Medulla oblongata (tissue), 1 donor: ENCODE results near the gene OR2L13.
"Not testable (repeated sequence)": the region's sequence is repeated elsewhere in the genome, so short reads cannot be mapped to it uniquely, and the experiment has no call there.

Experiments used
- DNase-seq: peaks from one replicate; pipeline ENCODE4 v3.0.0-alpha.2; 2015; ENCODE audit errors: extremely low spot score

OR2L13 gene

GRCh38 chr1:248094884-248095283 is at the start of gene OR2L13:
TSS of gene OR2L13 (plus strand) at chr1:248095184. CDS start at chr1:248099376, 4,192 bp downstream.
- DNase-seq = no peak

- no peak for DNase-seq
Measured at GRCh38 chr1:248045209-248045608, 49.8 kb upstream of the OR2L13 start.

DNA sequence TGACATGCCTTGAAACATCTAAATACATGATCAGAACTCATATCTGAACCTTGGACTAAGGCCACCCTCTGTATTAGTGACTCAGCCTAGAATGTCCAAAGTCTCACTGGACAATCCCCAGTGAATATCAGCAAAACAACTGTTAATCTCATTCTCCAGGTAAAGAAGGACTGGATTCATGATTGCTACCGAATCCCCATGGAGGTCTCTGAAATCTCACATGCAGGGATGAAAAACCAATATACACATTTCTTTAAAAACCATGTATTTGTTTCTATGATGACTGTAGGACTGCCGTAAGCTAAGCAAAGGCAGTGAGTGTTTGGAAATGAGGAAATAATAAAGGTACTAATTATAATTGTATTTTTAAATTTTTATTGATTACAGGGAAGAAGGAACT is 48.4 kb upstream of the OR2L13 start, which contains the start of gene OR2L3:
Gene OR2L3, plus strand, starts transcription at position 301 of the 400 bp plus-strand sequence. CDS start 13,846 bp downstream, outside the sequence.
- DNase-seq = no peak

DNA sequence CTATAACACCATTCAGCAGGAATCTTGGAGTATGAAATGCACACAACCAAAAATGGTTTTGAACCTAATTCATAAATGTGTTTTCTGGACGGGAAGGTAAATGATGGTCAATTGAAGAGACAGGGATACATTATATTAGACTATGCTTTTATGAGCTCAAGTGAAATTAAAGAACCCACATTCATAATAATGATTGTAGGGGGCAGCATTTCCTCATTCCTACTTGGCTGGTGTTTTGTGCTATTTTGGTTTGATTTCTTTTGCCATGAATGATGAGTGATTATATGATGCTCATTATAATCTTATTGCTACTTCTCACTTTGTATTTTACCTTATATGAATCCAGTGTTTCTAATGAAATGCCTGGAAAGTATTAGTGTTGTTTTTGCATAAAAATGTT is 48.0 kb upstream of the OR2L13 start:
- DNase-seq = no peak

GRCh38 chr1:248054671-248055070 is 40.3 kb upstream of the OR2L13 start:
- no peak for DNase-seq

- no peak for DNase-seq
Measured at GRCh38 chr1:248055261-248055660, 39.7 kb upstream of the OR2L13 start.

GRCh38 chr1:248065071-248065470 is 29.9 kb upstream of the OR2L13 start:
- DNase-seq = no peak

- no peak for DNase-seq
Measured at GRCh38 chr1:248065604-248066003, 29.4 kb upstream of the OR2L13 start.

- DNase-seq = not testable (repeated sequence)
Measured at GRCh38 chr1:248083864-248084263, 11.1 kb upstream of the OR2L13 start.

- DNase-seq = no peak
Measured at GRCh38 chr1:248098529-248098928, 3.5 kb downstream of the OR2L13 start.

DNA sequence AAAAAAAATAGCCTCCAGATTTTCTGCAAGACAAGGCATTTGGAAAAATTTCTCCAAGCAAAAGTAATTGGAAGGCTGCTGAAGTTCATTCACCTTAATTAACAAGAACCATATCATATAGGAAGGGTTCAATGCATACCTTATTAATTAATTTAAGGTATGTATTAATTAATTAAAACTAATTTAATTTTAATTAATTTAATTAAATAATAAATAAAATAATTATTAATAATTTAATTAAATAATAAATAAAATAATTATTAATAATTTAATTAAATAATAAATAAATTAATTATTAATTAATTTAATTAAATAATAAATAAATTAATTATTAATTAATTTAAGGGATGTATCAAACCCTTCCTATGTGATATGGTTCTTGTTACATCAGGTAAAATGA is 7.9 kb downstream of the OR2L13 start:
- no peak for DNase-seq

DNA sequence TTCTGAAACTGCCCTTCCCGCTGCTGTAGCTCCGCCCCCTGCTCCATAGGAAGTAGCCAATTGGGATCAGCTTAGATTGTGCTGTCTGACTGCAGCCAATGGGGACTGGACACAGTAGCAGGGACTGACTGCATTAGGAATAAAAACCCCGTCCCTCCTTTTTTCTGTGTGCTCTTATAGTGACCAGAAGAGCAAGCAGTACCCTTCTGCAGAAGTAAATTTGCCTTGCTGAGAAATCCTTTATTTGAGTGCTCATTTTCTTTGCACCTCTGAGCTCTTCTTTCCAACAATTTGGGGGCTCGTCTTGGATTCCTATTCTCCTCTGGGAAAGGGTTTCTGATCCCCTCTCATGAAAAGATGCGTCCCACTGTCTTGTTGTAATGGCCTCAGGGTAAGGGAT is 16.2 kb downstream of the OR2L13 start:
- no peak for DNase-seq

GRCh38 chr1:248114890-248115289 is 19.9 kb downstream of the OR2L13 start:
- no peak for DNase-seq

DNA sequence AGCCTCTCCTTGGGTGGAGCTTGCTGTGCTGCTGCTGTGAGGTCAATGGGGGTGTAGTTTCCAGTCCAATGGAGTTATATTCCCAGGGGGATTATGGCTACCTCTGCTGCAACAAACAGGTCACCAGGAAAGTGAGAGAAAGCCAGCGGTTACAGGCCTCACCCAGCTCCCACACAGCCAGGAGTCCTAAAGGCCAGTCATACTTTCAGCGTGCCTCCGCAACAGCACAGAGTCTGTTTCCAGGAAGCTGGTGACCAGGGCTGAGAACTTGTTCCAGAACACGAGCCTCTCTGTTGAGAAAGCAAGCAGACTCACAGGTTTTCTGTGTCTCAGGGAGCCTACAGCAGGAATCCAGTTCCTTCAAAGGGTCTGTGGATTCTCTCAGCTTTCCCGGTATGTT is 32.7 kb downstream of the OR2L13 start:
- no peak for DNase-seq

GRCh38 chr1:248136811-248137210 is 41.8 kb downstream of the OR2L13 start:
- DNase-seq = no peak

DNA sequence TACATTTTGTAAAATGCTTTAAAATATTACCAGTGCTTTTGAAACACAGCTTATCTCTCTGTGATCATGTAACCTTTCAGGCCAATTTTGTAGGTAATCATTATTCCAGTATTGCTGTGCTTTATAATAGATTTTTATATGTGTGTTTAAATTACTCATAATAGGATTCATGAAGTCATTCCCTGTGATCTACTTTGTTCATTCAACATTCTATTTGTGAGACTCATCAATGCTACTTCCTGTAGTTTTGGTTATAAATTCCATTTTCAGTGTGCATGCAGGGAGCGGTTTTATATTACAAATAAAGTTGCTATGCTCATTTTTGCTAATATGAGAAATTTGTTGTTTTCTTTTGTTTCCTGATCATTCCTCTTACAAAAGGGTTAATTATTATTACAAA is 45.9 kb downstream of the OR2L13 start:
- no peak for DNase-seq

GRCh38 chr1:248143311-248143710 is 48.3 kb downstream of the OR2L13 start:
- no peak for DNase-seq

- no peak for DNase-seq
Measured at GRCh38 chr1:248144513-248145198, 49.7 kb downstream of the OR2L13 start, which contains the start of gene OR2M5. TSS of gene OR2M5 (plus strand) at chr1:248145148. CDS start at chr1:248145148, 0 bp downstream.
